GM12875 (cell line): ENCODE measurements around the gene CUEDC1.

Source experiments
- H3K4me3 ChIP-seq: one replicate; pipeline ENCODE4 v1.5.1; 2011; ENCODE audit warnings: low read depth, low read length, control low read depth
- TF ChIP-seq, protein P1 (sequence below): IDR thresholded peaks from 2 replicates; pipeline ENCODE4 v1.5.1; 2011; ENCODE audit warnings: low read depth, mild to moderate bottlenecking, control low read depth, inconsistent platforms, low read length, moderate library complexity, borderline replicate concordance; ENCODE audit not compliant: insufficient read depth

The CUEDC1 gene

DNA sequence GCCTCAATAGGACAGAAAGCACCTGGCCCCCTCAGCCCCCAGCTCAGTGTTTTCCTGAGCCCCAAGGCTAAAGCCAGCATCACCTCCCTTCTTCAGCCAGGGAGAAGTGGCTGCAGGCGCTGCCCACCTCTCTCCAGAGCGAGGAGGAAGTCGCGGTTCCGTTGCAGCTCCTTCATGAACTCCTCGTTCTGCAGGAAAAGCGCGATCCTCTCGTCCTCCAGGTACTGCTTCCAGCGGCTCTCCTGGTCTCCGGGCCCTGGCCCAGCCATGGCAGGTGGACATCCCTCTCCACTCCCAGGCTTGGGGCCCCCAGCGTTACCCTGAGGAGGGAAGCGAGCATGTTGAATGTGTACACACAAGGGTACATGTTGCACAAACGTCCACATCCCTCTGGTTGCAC, 82.7 kb downstream of the CUEDC1 start:
- no peak overlapping the region for H3K4me3 ChIP-seq
- TF ChIP-seq, protein P1, sequence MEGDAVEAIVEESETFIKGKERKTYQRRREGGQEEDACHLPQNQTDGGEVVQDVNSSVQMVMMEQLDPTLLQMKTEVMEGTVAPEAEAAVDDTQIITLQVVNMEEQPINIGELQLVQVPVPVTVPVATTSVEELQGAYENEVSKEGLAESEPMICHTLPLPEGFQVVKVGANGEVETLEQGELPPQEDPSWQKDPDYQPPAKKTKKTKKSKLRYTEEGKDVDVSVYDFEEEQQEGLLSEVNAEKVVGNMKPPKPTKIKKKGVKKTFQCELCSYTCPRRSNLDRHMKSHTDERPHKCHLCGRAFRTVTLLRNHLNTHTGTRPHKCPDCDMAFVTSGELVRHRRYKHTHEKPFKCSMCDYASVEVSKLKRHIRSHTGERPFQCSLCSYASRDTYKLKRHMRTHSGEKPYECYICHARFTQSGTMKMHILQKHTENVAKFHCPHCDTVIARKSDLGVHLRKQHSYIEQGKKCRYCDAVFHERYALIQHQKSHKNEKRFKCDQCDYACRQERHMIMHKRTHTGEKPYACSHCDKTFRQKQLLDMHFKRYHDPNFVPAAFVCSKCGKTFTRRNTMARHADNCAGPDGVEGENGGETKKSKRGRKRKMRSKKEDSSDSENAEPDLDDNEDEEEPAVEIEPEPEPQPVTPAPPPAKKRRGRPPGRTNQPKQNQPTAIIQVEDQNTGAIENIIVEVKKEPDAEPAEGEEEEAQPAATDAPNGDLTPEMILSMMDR, result no peak

DNA sequence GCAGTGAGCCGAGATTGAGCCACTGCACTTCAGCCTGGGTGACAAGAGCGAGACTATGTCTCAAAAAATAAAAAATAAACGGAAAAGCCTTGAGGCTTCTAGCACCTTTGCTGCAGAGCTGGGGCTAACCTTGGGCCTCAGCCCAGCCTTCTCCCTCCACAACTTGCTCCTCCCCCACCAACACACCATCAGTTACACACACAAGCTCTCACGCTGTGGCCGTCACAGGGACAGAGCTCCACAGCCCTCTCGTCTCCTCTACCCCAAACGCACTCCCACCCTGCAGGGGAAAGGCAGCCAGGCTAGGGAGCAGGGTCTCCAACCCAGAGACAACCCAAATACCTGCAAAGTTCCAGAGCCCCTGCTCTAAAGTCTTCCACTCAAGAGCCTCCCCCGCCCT, 83.3 kb downstream of the CUEDC1 start:
- TF ChIP-seq, protein P1, result no peak
- H3K4me3 ChIP-seq, result no peak overlapping the region

DNA sequence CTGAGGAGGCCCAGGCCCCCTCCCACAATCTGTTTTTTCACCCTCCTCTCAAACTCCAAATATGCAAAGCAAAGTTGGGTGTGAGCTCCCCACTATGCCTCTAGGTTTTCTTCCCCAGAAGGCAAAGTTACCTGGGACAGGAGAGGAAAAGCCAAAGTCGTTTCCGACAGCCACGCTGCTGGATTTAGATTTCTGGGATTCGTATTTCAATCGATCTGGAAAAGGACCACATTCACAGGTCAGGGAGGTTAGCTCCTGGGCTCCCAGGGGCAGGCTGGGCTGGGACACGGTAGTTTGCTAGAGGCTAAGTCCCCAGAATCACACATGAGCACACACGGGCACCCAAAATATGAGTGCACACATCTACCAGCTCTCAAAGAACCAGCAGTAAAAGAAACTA, 84.1 kb downstream of the CUEDC1 start:
- TF ChIP-seq, protein P1, result no peak

DNA sequence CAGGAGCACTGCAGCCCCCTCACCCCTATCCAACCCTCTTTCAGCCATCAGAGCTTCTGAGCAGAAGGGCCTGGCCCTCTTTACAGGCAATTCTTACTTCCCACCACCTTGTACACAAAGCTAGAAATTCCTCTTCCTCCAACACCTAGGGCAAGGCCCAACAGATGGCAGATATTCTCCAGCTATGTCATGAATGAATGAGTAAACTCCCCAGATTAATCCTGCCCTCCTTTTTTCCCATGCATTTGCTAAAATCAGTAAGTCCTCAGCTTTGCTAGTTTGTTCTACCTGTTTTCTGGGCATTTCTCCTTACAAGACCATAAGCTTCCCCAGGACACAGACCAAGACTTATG, 85.0 kb downstream of the CUEDC1 start:
- H3K4me3 ChIP-seq, result no peak overlapping the region
- TF ChIP-seq, protein P1, result no peak

More for the DNA sequence above, 84.1 kb downstream of the CUEDC1 start:
- no peak overlapping the region for H3K4me3 ChIP-seq

DNA sequence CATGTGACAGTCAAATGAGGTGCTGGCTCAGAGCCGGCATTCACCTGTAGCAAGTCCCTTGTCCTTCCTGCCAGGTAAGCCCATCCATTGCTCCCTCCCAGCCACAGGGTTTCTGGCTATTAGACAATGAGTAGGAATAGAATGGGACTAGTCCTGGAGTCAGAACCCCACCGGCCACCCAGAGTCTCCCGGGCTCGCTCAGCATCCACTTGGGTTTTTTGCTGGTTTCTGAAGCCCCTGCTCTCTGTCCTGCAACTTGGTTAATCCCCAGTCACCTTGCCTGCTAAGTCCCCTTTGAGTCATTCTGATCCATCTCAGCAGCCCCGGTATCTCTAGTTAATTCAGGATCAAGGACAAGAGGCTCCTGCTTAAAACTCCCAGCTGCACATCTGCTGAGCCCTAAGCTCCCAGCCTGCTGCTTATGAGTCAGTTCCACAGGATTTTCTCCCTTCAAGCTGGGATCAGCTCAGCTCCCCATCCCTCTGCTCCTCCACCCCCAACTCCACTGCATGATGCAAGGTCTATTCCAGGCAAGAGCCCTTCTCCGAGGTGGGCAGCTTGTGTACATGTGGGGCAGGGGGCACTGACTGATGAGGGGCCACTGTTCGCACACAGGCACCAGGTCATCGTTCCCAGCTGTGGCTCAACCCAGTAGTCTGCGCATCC, 85.5 kb downstream of the CUEDC1 start:
- TF ChIP-seq, protein P1, result no peak
- no peak overlapping the region for H3K4me3 ChIP-seq

DNA sequence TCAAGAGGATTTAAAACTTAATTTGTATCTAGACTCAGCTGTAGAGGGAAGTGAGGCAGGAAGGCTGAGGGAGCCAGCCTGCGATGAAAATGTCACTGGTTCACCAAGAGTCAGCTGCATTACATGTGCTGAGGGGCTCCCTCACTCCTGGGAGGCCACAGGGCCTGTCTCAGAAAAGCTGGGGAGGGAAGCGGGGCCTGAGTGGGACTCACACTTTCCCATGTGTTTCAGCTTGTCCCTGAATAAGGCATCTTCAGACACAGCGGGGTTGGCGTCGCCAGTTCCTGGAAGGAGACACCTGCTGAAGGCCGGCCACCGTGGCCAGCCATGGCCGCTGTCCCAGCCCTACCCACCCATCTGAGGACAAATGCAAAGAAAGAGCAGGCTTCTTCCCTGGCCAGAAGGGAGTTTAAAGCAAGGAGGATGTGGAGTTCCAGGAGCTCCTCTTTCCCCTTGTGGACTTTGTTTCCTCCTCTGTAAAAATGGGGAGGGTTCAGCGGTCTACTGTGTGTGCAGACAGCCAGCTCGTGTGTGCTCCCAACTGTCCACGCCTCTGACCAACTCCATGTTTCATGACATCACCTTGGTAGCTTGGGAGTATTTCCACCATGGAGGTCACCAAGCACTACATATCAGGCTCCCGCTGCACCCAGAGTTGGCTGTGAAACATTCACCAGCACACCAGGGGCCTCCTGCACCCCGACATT, 86.1 kb downstream of the CUEDC1 start:
- TF ChIP-seq, protein P1, result no peak
- no peak overlapping the region for H3K4me3 ChIP-seq
